Measurements from ENCODE around the gene LGALS7.

GRCh38 chr19:38819231-38819920, 46.1 kb upstream of the LGALS7 start:
- no peak for TF ChIP-seq ZNF609 (CRISPR knock-in tag; IDR thresholded peaks at IDR 0.05; ENCODE audit: borderline replicate concordance)
- no peak for TF ChIP-seq DMAP1 (CRISPR knock-in tag; IDR thresholded peaks at IDR 0.05)
- TF ChIP-seq ZNF569 (CRISPR knock-in tag; IDR thresholded peaks at IDR 0.05; ENCODE audit: borderline replicate concordance), result no peak
- no peak for TF ChIP-seq NCOA2 (CRISPR knock-in tag; IDR thresholded peaks at IDR 0.05)
- TF ChIP-seq ZNF274 (CRISPR knock-in tag; IDR thresholded peaks at IDR 0.05), result no peak

Data from HepG2 (cell line).